ENCODE results near the gene PDSS2.

DNA sequence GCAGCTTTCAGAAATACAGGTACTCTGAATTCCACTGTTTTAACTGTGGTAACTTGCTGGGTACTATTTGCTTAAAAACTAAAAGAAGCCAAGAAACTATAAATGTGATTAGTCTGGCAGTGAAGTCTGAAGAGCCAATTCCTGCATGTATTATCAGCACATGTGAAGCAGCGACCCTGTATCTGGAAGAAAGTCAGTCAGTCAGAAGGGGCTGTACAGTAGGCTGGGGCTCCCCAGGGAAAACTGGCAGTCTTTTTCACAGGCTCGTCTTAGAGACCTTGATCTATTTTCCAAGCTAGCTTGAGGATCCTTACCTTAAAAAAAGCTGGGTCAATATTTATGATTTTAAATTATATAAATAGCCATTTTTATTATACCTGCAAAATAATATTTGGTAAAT is 104.9 kb downstream of the PDSS2 start:
- no peak for TF ChIP-seq POLR2A (IDR thresholded peaks at IDR 0.05)
- TF ChIP-seq, protein P1, sequence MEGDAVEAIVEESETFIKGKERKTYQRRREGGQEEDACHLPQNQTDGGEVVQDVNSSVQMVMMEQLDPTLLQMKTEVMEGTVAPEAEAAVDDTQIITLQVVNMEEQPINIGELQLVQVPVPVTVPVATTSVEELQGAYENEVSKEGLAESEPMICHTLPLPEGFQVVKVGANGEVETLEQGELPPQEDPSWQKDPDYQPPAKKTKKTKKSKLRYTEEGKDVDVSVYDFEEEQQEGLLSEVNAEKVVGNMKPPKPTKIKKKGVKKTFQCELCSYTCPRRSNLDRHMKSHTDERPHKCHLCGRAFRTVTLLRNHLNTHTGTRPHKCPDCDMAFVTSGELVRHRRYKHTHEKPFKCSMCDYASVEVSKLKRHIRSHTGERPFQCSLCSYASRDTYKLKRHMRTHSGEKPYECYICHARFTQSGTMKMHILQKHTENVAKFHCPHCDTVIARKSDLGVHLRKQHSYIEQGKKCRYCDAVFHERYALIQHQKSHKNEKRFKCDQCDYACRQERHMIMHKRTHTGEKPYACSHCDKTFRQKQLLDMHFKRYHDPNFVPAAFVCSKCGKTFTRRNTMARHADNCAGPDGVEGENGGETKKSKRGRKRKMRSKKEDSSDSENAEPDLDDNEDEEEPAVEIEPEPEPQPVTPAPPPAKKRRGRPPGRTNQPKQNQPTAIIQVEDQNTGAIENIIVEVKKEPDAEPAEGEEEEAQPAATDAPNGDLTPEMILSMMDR (IDR thresholded peaks at IDR 0.05) = no peak

All from testis (tissue), 2 donors.